ENCODE measurements around the gene FCAR. TPM values are rescaled to one million over a fixed set of nuclear protein-coding genes. Genes with fewer than 3 reads are reported as not detected.

The FCAR gene
- total and polyA plus RNA-seq, 2 of the 4 experiments (the other 2 are of a cell fraction): not detected

DNA sequence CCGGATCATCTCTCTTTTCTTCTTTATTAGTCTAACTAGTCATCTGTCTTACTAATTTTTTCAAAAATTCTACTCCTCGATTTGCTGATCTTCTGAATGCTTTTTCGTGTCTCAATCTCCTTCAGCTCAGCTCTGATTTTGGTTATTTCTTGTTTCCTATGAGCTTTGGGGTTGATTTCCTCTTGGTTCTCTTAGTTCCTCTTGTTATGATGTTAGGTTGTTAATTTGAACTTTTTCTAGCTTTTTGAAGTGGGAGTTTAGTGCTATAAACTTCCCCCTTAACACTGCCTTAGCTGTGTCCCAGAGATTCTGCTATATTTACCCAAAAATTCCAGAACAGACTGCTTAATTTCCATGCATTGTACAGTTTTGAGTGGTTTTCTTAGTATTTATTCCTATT is 3.4 kb downstream of the FCAR start:
- Histone ChIP-seq H2AFZ (replicated peaks; ENCODE audit: low read length, poor library complexity) (no peak overlapping the region), H3K56ac (ENCODE audit: extremely low read depth, insufficient read depth, low read length) (no peak overlapping the region), H3K9me1 (ENCODE audit: insufficient read depth, low read length) (no peaks in the 10 kb centered on the region), H3K27ac (ENCODE audit: insufficient read depth, low read length) (no peak overlapping the region), H4K8ac (ENCODE audit: low read depth in 2 of 2, low read length in 2 of 2) (no peak overlapping the region), H4K91ac (ENCODE audit: insufficient read depth, low read depth, low read length) (no peak overlapping the region), H2BK15ac (ENCODE audit: low read depth, low read length) (no peak overlapping the region), H3K4me1 (ENCODE audit: control insufficient read depth, insufficient read depth, low read length) (no peaks in the 10 kb centered on the region), H2BK20ac (ENCODE audit: low read depth, low read length) (no peak overlapping the region), H3K4me2 (ENCODE audit: low read depth, low read length) (no peak overlapping the region), H3K14ac (replicated peaks; ENCODE audit: low read depth, low read length) (no peak overlapping the region), H3K27me3 (ENCODE audit: control insufficient read depth, insufficient read depth, low read length) (no peaks in the 10 kb centered on the region), H3K4me3 (ENCODE audit: insufficient read depth, low read depth, low read length) (no peak overlapping the region), H2AK5ac (ENCODE audit: low read depth, low read length) (no peak overlapping the region), H2BK120ac (ENCODE audit: low read depth, low read length) (no peak overlapping the region), H2BK5ac (ENCODE audit: low read depth, low read length, poor library complexity, severe bottlenecking) (no peak overlapping the region), H3K9me3 (ENCODE audit: control insufficient read depth, insufficient read depth, low read length) (peaks cover 14% of the 10 kb centered on the region), H3K79me1 (ENCODE audit: low read depth in 1 of 2, low read length in 2 of 2) (no peaks in the 10 kb centered on the region), H3K36me3 (ENCODE audit: control insufficient read depth, insufficient read depth, low read length) (no peaks in the 10 kb centered on the region), H4K5ac (ENCODE audit: low read depth, low read length) (no peak overlapping the region), H3K18ac (ENCODE audit: low read depth, low read length) (no peak overlapping the region), H3K9ac (ENCODE audit: low read depth, low read length) (no peak overlapping the region), H3K23ac (ENCODE audit: low read depth, low read length) (no peak overlapping the region), H3K4ac (ENCODE audit: low read depth, low read length) (no peak overlapping the region), H4K20me1 (ENCODE audit: insufficient read depth, low read length) (no peaks in the 10 kb centered on the region), H2AK9ac (replicated peaks; ENCODE audit: low read depth, low read length, poor library complexity) (no peak overlapping the region)
- BruUV-seq (replicated peaks): no TSS peak
- DNase-seq: no peak
- dilution Hi-C loops (cut with HindIII; ENCODE audit: low sequenced_read_pairs, unreplicated experiment) (no loop called here), intact Hi-C loops (cut with micrococcal nuclease) (no loop called here), in situ Hi-C loops (cut with MboI; ENCODE audit: low sequenced_read_pairs) (no loop called here)
- TF ChIP-seq FOS (IDR thresholded peaks at IDR 0.05; ENCODE audit: low read depth, low read length): no peak
- no peak for TF ChIP-seq CTCF (conservative IDR thresholded peaks at IDR 0.05; ENCODE audit: low read depth, low read length)
- TF ChIP-seq SMC3 (IDR thresholded peaks at IDR 0.05; ENCODE audit: low read depth, low read length): no peak
- TF ChIP-seq POLR2A (IDR thresholded peaks at IDR 0.05; ENCODE audit: low read depth, low read length): no peak
- no peak for TF ChIP-seq RCOR1 (IDR thresholded peaks at IDR 0.05; ENCODE audit: insufficient replicate concordance, low read length)
- no peak for TF ChIP-seq MAZ (IDR thresholded peaks at IDR 0.05; ENCODE audit: borderline replicate concordance, low read depth, low read length)
- no peak for TF ChIP-seq CHD1 (IDR thresholded peaks at IDR 0.05; ENCODE audit: low read depth, low read length)
- TF ChIP-seq BHLHE40 (IDR thresholded peaks at IDR 0.05; ENCODE audit: low read depth, low read length): no peak
- TF ChIP-seq MXI1 (IDR thresholded peaks at IDR 0.05; ENCODE audit: borderline replicate concordance, low read depth, low read length): no peak
- no peak for TF ChIP-seq NFE2L2 (IDR thresholded peaks at IDR 0.05; ENCODE audit: low read depth, low read length)
- TF ChIP-seq RAD21 (IDR thresholded peaks at IDR 0.05; ENCODE audit: low read length): no peak
- TF ChIP-seq RFX5 (IDR thresholded peaks at IDR 0.05; ENCODE audit: low read depth, low read length): no peak
- TF ChIP-seq USF2 (IDR thresholded peaks at IDR 0.05; ENCODE audit: low read depth, low read length): no peak
- no peak for TF ChIP-seq ELK1 (IDR thresholded peaks at IDR 0.05; ENCODE audit: borderline replicate concordance, low read depth, low read length)
- no peak for TF ChIP-seq MAFK (IDR thresholded peaks at IDR 0.05; ENCODE audit: low read depth, low read length)
- no peak for TF ChIP-seq CEBPB (IDR thresholded peaks at IDR 0.05; ENCODE audit: low read depth, low read length)
- CTCF ChIA-PET: no interaction called here
- POLR2A ChIA-PET (ENCODE audit: unreplicated experiment): no interaction called here
- no peak for ATAC-seq (ENCODE audit: low read depth)
- no CpG with 5 or more reads among the region's 3 CpGs for WGBS, 2 experiments (ENCODE audit: extremely low coverage in 2 of 2, insufficient read length in 1 of 2)
